IMR-90 (cell line): ENCODE measurements around the gene BRIP1. TPM values are rescaled to one million over a fixed set of nuclear protein-coding genes. Genes with fewer than 3 reads are reported as not detected.

Experiments
- ATAC-seq: fragments of 200-7000 bp; cut with Tn5 transposase; 2 replicates; pipeline ENCODE4 v1.9.1; 2020; ENCODE audit warnings: low read depth, mild to moderate bottlenecking, moderate library complexity
- BruUV-seq: library from RNA; stranded (reverse); fragments of 400-500 nt; replicated peaks from 2 replicates; lab custom pipeline; 2021; lab: Mats Ljungman, UMichigan
- CTCF ChIA-PET: fragments of 300-600 bp; formaldehyde crosslinking; extraction: SDS; loops from one replicate; lab custom pipeline; 2021; ENCODE audit warnings: antibody characterized with exemption; lab: Yijun Ruan, JAX
- POLR2A ChIA-PET: fragments of 300-600 bp; sonication (Branson Sonifier 250); formaldehyde crosslinking; loops from one replicate; lab custom pipeline; 2022; ENCODE audit warnings: antibody characterized with exemption; ENCODE audit not compliant: unreplicated experiment; lab: Charles Lee
- DNase-seq: peaks from one replicate; pipeline ENCODE4 v3.0.0; 2013
- H2AFZ ChIP-seq: replicated peaks from 2 replicates; pipeline ENCODE3; 2013; ENCODE audit warnings: low read length, mild to moderate bottlenecking; ENCODE audit not compliant: poor library complexity
- H2AK5ac ChIP-seq: 2 replicates; pipeline ENCODE4 v1.6.1; 2013; ENCODE audit warnings: low read depth, low read length, inconsistent platforms
- H2AK9ac ChIP-seq: replicated peaks from 2 replicates; pipeline ENCODE3; 2013; ENCODE audit warnings: mild to moderate bottlenecking, low read depth, low read length, moderate library complexity; ENCODE audit not compliant: poor library complexity
- H2BK120ac ChIP-seq: 2 replicates; pipeline ENCODE4 v1.6.1; 2013; ENCODE audit warnings: low read depth, low read length, inconsistent platforms
- H2BK15ac ChIP-seq: 3 replicates; pipeline ENCODE4 v1.6.1; 2013; ENCODE audit warnings: low read depth, low read length, inconsistent platforms
- H2BK20ac ChIP-seq: 2 replicates; pipeline ENCODE4 v1.6.1; 2013; ENCODE audit warnings: low read depth, mild to moderate bottlenecking, inconsistent platforms, low read length, moderate library complexity
- H2BK5ac ChIP-seq: 2 replicates; pipeline ENCODE4 v1.6.1; 2013; ENCODE audit warnings: mild to moderate bottlenecking, low read depth, low read length, inconsistent platforms; ENCODE audit not compliant: poor library complexity, severe bottlenecking
- H3K14ac ChIP-seq: replicated peaks from 2 replicates; pipeline ENCODE4 v1.6.1; 2013; ENCODE audit warnings: low read depth, low read length, inconsistent platforms
- H3K18ac ChIP-seq: 2 replicates; pipeline ENCODE4 v1.6.1; 2013; ENCODE audit warnings: low read depth, low read length, control low read depth
- H3K23ac ChIP-seq: 2 replicates; pipeline ENCODE4 v1.6.1; 2013; ENCODE audit warnings: low read depth, low read length, inconsistent platforms
- H3K27ac ChIP-seq: 2 replicates; pipeline ENCODE4 v1.5.1; 2013; ENCODE audit warnings: mild to moderate bottlenecking, control low read depth, low read length; ENCODE audit not compliant: insufficient read depth
- H3K27me3 ChIP-seq: 2 replicates; pipeline ENCODE4 v1.6.1; 2013; ENCODE audit warnings: low read length; ENCODE audit not compliant: control insufficient read depth, insufficient read depth
- H3K36me3 ChIP-seq: 2 replicates; pipeline ENCODE4 v1.6.1; 2013; ENCODE audit warnings: low read length, mixed read lengths; ENCODE audit not compliant: control insufficient read depth, insufficient read depth
- H3K4ac ChIP-seq: 2 replicates; pipeline ENCODE4 v1.6.1; 2013; ENCODE audit warnings: low read depth, low read length, inconsistent platforms
- H3K4me1 ChIP-seq: 2 replicates; pipeline ENCODE4 v1.6.1; 2013; ENCODE audit warnings: low read length, mixed read lengths; ENCODE audit not compliant: control insufficient read depth, insufficient read depth
- H3K4me2 ChIP-seq: 2 replicates; pipeline ENCODE4 v1.6.1; 2013; ENCODE audit warnings: low read depth, mild to moderate bottlenecking, control low read depth, low read length, moderate library complexity
- H3K4me3 ChIP-seq: 2 replicates; pipeline ENCODE4 v1.5.1; 2013; ENCODE audit warnings: low read depth, mild to moderate bottlenecking, control low read depth, low read length, moderate library complexity; ENCODE audit not compliant: insufficient read depth
- H3K56ac ChIP-seq: 2 replicates; pipeline ENCODE4 v1.6.1; 2013; ENCODE audit warnings: low read length, inconsistent platforms; ENCODE audit not compliant: insufficient read depth; ENCODE audit errors: extremely low read depth
- H3K79me1 ChIP-seq, 2 experiments: 2 replicates each; pipeline ENCODE4 v1.6.1; 2013; ENCODE audit warnings: low read length in 2 of 2, inconsistent platforms in 1 of 2, low read depth in 1 of 2
- H3K9ac ChIP-seq: 2 replicates; pipeline ENCODE4 v1.6.1; 2013; ENCODE audit warnings: low read depth, low read length, control low read depth
- H3K9me1 ChIP-seq: 2 replicates; pipeline ENCODE4 v1.6.1; 2013; ENCODE audit warnings: low read length, inconsistent platforms; ENCODE audit not compliant: insufficient read depth
- H3K9me3 ChIP-seq: 2 replicates; pipeline ENCODE4 v1.6.1; 2013; ENCODE audit warnings: low read length; ENCODE audit not compliant: control insufficient read depth, insufficient read depth
- H4K20me1 ChIP-seq: 2 replicates; pipeline ENCODE4 v1.6.1; 2013; ENCODE audit warnings: low read length, inconsistent platforms; ENCODE audit not compliant: insufficient read depth
- H4K5ac ChIP-seq: 2 replicates; pipeline ENCODE4 v1.6.1; 2013; ENCODE audit warnings: mild to moderate bottlenecking, low read depth, low read length, control low read depth
- H4K8ac ChIP-seq, 2 experiments: 2 replicates each; pipeline ENCODE4 v1.6.1; 2013; ENCODE audit warnings: low read depth in 2 of 2, low read length in 2 of 2, control low read depth in 1 of 2, inconsistent platforms in 1 of 2
- H4K91ac ChIP-seq: 2 replicates; pipeline ENCODE4 v1.6.1; 2013; ENCODE audit warnings: low read depth, low read length, inconsistent platforms; ENCODE audit not compliant: insufficient read depth
- BHLHE40 ChIP-seq: fragments of 150-350 bp; IDR thresholded peaks from 2 replicates; pipeline ENCODE4 v1.6.1; 2016; ENCODE audit warnings: mild to moderate bottlenecking, low read depth, low read length
- CEBPB ChIP-seq: IDR thresholded peaks from 2 replicates; pipeline ENCODE4 v1.6.1; 2012; ENCODE audit warnings: low read depth, low read length, improper control_type of control experiment
- CHD1 ChIP-seq: IDR thresholded peaks from 2 replicates; pipeline ENCODE4 v1.6.1; 2012; ENCODE audit warnings: low read depth, low read length, improper control_type of control experiment
- FOS ChIP-seq: fragments of 150-350 bp; IDR thresholded peaks from 2 replicates; pipeline ENCODE4 v1.6.1; 2016; ENCODE audit warnings: low read depth, low read length
- MAZ ChIP-seq: IDR thresholded peaks from 2 replicates; pipeline ENCODE4 v1.6.1; 2012; ENCODE audit warnings: low read depth, mild to moderate bottlenecking, low read length, improper control_type of control experiment, moderate library complexity, borderline replicate concordance
- MXI1 ChIP-seq: IDR thresholded peaks from 2 replicates; pipeline ENCODE4 v1.6.1; 2012; ENCODE audit warnings: low read depth, mild to moderate bottlenecking, low read length, moderate library complexity, borderline replicate concordance
- NFE2L2 ChIP-seq: fragments of 150-350 bp; IDR thresholded peaks from 2 replicates; pipeline ENCODE4 v1.6.1; 2016; ENCODE audit warnings: low read depth, mild to moderate bottlenecking, low read length
- RAD21 ChIP-seq: IDR thresholded peaks from 2 replicates; pipeline ENCODE4 v1.6.1; 2012; ENCODE audit warnings: low read length, improper control_type of control experiment
- RCOR1 ChIP-seq: IDR thresholded peaks from 2 replicates; pipeline ENCODE4 v1.6.1; 2012; ENCODE audit warnings: mild to moderate bottlenecking, low read length, improper control_type of control experiment; ENCODE audit not compliant: insufficient replicate concordance
- SMC3 ChIP-seq: fragments of 150-350 bp; IDR thresholded peaks from 2 replicates; pipeline ENCODE4 v1.6.1; 2016; ENCODE audit warnings: low read depth, mild to moderate bottlenecking, antibody characterized with exemption, low read length, moderate library complexity
- WGBS, 2 experiments: methylation state at CpG; one replicate each; pipeline versions ENCODE4 v1.1.5 to v1.1.7; 2013; ENCODE audit warnings: missing lambda C conversion rate in 2 of 2; ENCODE audit not compliant: insufficient read length in 1 of 2; ENCODE audit errors: extremely low coverage in 2 of 2; 5-methylcytosine and 5-hydroxymethylcytosine counted together
- dilution Hi-C: fragments of 300-500 bp; cut with HindIII; formaldehyde crosslinking; loops from one replicate; pipeline ENCODE4 v1.14.3; 2018; ENCODE audit warnings: low sequenced_read_pairs; ENCODE audit not compliant: unreplicated experiment
- in situ Hi-C: fragments of 300-500 bp; cut with MboI; formaldehyde crosslinking; loops from 3 replicates; pipeline ENCODE4 v1.14.3; 2019; ENCODE audit warnings: low sequenced_read_pairs, inconsistent platforms, mixed read lengths
- intact Hi-C: fragments of 100-400 bp; cut with micrococcal nuclease; formaldehyde crosslinking; loops from 2 replicates; pipeline ENCODE4 v1.10.0; 2022
- polyA plus RNA-seq, 3 experiments: library from polyadenylated mRNA; depleted of rRNA; stranded (reverse); fragments of >200 nt; gene quantifications; 2 replicates each; pipeline ENCODE4 v1.2.3, GENCODE V29; 2012; ENCODE audit warnings: low replicate concordance in 1 of 3
- total RNA-seq: library from RNA; depleted of rRNA; stranded (reverse); fragments of >200 nt; gene quantifications from 2 replicates; pipeline ENCODE4 v1.2.3, GENCODE V29; 2012
- TF ChIP-seq, protein P1 (sequence below): fragments of 150-350 bp; IDR thresholded peaks from 2 replicates; pipeline ENCODE4 v1.6.1; 2017; ENCODE audit warnings: mild to moderate bottlenecking, antibody characterized with exemption, low read length, low read depth
- TF ChIP-seq, protein P2 (sequence below): fragments of 150-350 bp; IDR thresholded peaks from 2 replicates; pipeline ENCODE4 v1.6.1; 2016; ENCODE audit warnings: low read depth, mild to moderate bottlenecking, low read length, moderate library complexity, borderline replicate concordance
- TF ChIP-seq, protein P3 (sequence below): conservative IDR thresholded peaks from 2 replicates; pipeline ENCODE4 v1.5.1; 2012; ENCODE audit warnings: mild to moderate bottlenecking, low read depth, low read length, improper control_type of control experiment

BRIP1 gene
- total and polyA plus RNA-seq, 2 of the 4 experiments (the other 2 are of a cell fraction) = 6.1 to 19.7 TPM

DNA sequence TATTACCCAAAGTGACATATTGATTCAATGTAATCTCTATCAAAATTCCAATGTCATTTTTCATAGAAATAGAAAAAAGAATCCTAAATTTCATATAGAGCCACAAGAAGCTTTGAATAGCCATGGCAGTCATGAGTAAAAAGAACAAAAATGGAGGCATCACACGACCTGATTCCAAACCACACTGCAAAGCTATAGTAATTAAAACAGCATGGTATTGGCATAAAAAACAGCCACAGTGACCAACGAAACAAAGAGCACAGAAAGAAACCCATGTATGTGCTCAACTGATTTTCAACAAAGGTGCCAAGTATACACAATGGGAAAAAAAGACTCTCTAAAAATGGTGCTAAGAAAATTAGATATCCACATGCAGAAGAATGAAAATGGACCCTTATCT lies 101.5 kb downstream of the BRIP1 start:
- H3K36me3 ChIP-seq = no peaks in the 10 kb centered on the region; the same call in 1 of the 2 replicates
- no peak overlapping the region for H2BK5ac ChIP-seq
- H3K4me1 ChIP-seq = no peaks in the 10 kb centered on the region
- no peak overlapping the region for H2AFZ ChIP-seq
- no peak overlapping the region for H4K5ac ChIP-seq
- H3K27ac ChIP-seq = no peak overlapping the region
- ChIA-PET CTCF (no interaction called here), POLR2A (no interaction called here)
- no peaks in the 10 kb centered on the region for H4K20me1 ChIP-seq
- H2AK5ac ChIP-seq = no peak overlapping the region
- H3K23ac ChIP-seq = no peak overlapping the region
- no peak overlapping the region for H3K18ac ChIP-seq
- H3K14ac ChIP-seq = no peak overlapping the region
- H3K4me2 ChIP-seq = no peak overlapping the region
- no peak overlapping the region for H3K4ac ChIP-seq
- no peak overlapping the region for H2BK120ac ChIP-seq
- no peak overlapping the region for H4K8ac ChIP-seq
- H4K91ac ChIP-seq = no peak overlapping the region
- WGBS, 2 experiments = no CpG with 5 or more reads among the region's 2 CpGs
- no peaks in the 10 kb centered on the region for H3K27me3 ChIP-seq
- dilution Hi-C loops (no loop called here), in situ Hi-C loops (no loop called here), intact Hi-C loops (no loop called here)
- no peak overlapping the region for H3K56ac ChIP-seq
- TF ChIP-seq, protein P1, sequence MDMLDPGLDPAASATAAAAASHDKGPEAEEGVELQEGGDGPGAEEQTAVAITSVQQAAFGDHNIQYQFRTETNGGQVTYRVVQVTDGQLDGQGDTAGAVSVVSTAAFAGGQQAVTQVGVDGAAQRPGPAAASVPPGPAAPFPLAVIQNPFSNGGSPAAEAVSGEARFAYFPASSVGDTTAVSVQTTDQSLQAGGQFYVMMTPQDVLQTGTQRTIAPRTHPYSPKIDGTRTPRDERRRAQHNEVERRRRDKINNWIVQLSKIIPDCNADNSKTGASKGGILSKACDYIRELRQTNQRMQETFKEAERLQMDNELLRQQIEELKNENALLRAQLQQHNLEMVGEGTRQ = no peak
- TF ChIP-seq, protein P2, sequence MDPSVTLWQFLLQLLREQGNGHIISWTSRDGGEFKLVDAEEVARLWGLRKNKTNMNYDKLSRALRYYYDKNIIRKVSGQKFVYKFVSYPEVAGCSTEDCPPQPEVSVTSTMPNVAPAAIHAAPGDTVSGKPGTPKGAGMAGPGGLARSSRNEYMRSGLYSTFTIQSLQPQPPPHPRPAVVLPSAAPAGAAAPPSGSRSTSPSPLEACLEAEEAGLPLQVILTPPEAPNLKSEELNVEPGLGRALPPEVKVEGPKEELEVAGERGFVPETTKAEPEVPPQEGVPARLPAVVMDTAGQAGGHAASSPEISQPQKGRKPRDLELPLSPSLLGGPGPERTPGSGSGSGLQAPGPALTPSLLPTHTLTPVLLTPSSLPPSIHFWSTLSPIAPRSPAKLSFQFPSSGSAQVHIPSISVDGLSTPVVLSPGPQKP = no peak
- no peak for TF ChIP-seq FOS
- no peak for TF ChIP-seq CHD1
- no peak for TF ChIP-seq MXI1
- no peak for TF ChIP-seq RAD21
- TF ChIP-seq, protein P3, sequence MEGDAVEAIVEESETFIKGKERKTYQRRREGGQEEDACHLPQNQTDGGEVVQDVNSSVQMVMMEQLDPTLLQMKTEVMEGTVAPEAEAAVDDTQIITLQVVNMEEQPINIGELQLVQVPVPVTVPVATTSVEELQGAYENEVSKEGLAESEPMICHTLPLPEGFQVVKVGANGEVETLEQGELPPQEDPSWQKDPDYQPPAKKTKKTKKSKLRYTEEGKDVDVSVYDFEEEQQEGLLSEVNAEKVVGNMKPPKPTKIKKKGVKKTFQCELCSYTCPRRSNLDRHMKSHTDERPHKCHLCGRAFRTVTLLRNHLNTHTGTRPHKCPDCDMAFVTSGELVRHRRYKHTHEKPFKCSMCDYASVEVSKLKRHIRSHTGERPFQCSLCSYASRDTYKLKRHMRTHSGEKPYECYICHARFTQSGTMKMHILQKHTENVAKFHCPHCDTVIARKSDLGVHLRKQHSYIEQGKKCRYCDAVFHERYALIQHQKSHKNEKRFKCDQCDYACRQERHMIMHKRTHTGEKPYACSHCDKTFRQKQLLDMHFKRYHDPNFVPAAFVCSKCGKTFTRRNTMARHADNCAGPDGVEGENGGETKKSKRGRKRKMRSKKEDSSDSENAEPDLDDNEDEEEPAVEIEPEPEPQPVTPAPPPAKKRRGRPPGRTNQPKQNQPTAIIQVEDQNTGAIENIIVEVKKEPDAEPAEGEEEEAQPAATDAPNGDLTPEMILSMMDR = no peak
- TF ChIP-seq NFE2L2 = no peak
- no peak for TF ChIP-seq MAZ
- no peak for TF ChIP-seq RCOR1
- TF ChIP-seq BHLHE40 = no peak
- TF ChIP-seq CEBPB = no peak
- no peak for TF ChIP-seq SMC3
- no peak overlapping the region for H3K9ac ChIP-seq
- BruUV-seq = no TSS peak
- no peak overlapping the region for H3K4me3 ChIP-seq
- H2BK20ac ChIP-seq = no peak overlapping the region
- DNase-seq (no peak), ATAC-seq (no peak)
- no peak overlapping the region for H2BK15ac ChIP-seq
- no peaks in the 10 kb centered on the region for H3K9me1 ChIP-seq
- no peak overlapping the region for H2AK9ac ChIP-seq
- H3K79me1 ChIP-seq = peaks cover 8 to 18% of the 10 kb centered on the region in 2 experiments; a peak in 3 of 4 replicates
- H3K9me3 ChIP-seq = peaks cover 4% of the 10 kb centered on the region
